Activated naive CD8-positive, alpha-beta T cell treated with anti-CD3 and anti-CD28 coated beads, Interleukin-2, amount 10 ng/mL, durations not matched to agents 7 days and 5 days (primary cell): ENCODE results near the gene MAST4. TPM values are rescaled to one million over a fixed set of nuclear protein-coding genes. Genes with fewer than 3 reads are reported as not detected.

Source experiments
- ATAC-seq: fragments of 150-1000 bp; cut with Tn5 transposase; one replicate; pipeline ENCODE4 v1.10.0; 2021; ENCODE audit warnings: low read depth, moderate library complexity
- POLR2A ChIA-PET: fragments of 350-600 bp; sonication (Branson Sonifier 250); formaldehyde crosslinking; loops from one replicate; lab custom pipeline; 2021; ENCODE audit warnings: antibody characterized with exemption; lab: Charles Lee
- DNase-seq: peaks from one replicate; pipeline ENCODE4 v3.0.0; 2021
- H3K27ac Mint-ChIP-seq: one replicate; pipeline ENCODE4 v1.8.0; 2022; ENCODE audit warnings: mild to moderate bottlenecking, mixed read lengths
- H3K27me3 Mint-ChIP-seq: one replicate; pipeline ENCODE4 v1.8.0; 2022; ENCODE audit warnings: mild to moderate bottlenecking, moderate library complexity, mixed read lengths
- H3K36me3 Mint-ChIP-seq: one replicate; pipeline ENCODE4 v1.8.0; 2021; ENCODE audit warnings: mild to moderate bottlenecking, mixed read lengths
- H3K4me1 Mint-ChIP-seq: one replicate; pipeline ENCODE4 v1.8.0; 2021; ENCODE audit warnings: mixed read lengths
- H3K4me3 Mint-ChIP-seq: one replicate; pipeline ENCODE4 v1.8.0; 2022; ENCODE audit warnings: mild to moderate bottlenecking, moderate library complexity, mixed read lengths
- H3K9me3 Mint-ChIP-seq: one replicate; pipeline ENCODE4 v1.8.0; 2021; ENCODE audit warnings: mixed read lengths
- total RNA-seq, 2 experiments: library from RNA; stranded (reverse); gene quantifications; one replicate each; pipeline ENCODE4 v1.2.3, GENCODE V29; 2021

The MAST4 gene
- total RNA-seq, 2 experiments from 2014 or later: 13.4 to 14.3 TPM

- Mint-ChIP-seq H3K4me3 (no peak overlapping the region), H3K27me3 (no peaks in the 10 kb centered on the region), H3K4me1 (no peaks in the 10 kb centered on the region), H3K9me3 (no peaks in the 10 kb centered on the region), H3K27ac (no peak overlapping the region), H3K36me3 (peaks cover 1% of the 10 kb centered on the region)
- DNase-seq (no peak), ATAC-seq (no peak)
- POLR2A ChIA-PET: no interaction called here
These were observed 539.3 kb downstream of the MAST4 start for GRCh38 chr5:67135381-67135984.

- no peak for DNase-seq
- Mint-ChIP-seq H3K4me3 (no peak overlapping the region), H3K27me3 (no peaks in the 10 kb centered on the region), H3K9me3 (no peaks in the 10 kb centered on the region), H3K4me1 (no peaks in the 10 kb centered on the region), H3K27ac (no peak overlapping the region), H3K36me3 (peaks cover 11% of the 10 kb centered on the region)
- ATAC-seq: no peak
- POLR2A ChIA-PET: no interaction called here
These were observed 542.8 kb downstream of the MAST4 start for GRCh38 chr5:67139030-67139429.

- Mint-ChIP-seq H3K27ac (no peak overlapping the region), H3K27me3 (no peaks in the 10 kb centered on the region), H3K4me1 (no peaks in the 10 kb centered on the region), H3K36me3 (peaks cover 13% of the 10 kb centered on the region), H3K4me3 (no peak overlapping the region), H3K9me3 (no peaks in the 10 kb centered on the region)
- POLR2A ChIA-PET: no interaction called here
- DNase-seq: no peak
- ATAC-seq: no peak
These were observed 544.2 kb downstream of the MAST4 start for GRCh38 chr5:67140413-67140812.

- POLR2A ChIA-PET: no interaction called here
- Mint-ChIP-seq H3K27ac (no peak overlapping the region), H3K27me3 (no peaks in the 10 kb centered on the region), H3K4me3 (no peak overlapping the region), H3K9me3 (no peaks in the 10 kb centered on the region), H3K36me3 (peaks cover 12% of the 10 kb centered on the region), H3K4me1 (no peaks in the 10 kb centered on the region)
- no peak for DNase-seq
- no peak for ATAC-seq
These were observed 545.5 kb downstream of the MAST4 start for GRCh38 chr5:67141644-67142043.

GRCh38 chr5:67142816-67143215, 546.6 kb downstream of the MAST4 start:
- no peaks in the 10 kb centered on the region for H3K9me3 Mint-ChIP-seq
- no peaks in the 10 kb centered on the region for H3K27me3 Mint-ChIP-seq
- peaks cover 12% of the 10 kb centered on the region for H3K36me3 Mint-ChIP-seq
- no peak for DNase-seq
- POLR2A ChIA-PET: no interaction called here
- no peak for ATAC-seq
- no peak overlapping the region for H3K4me3 Mint-ChIP-seq
- no peak overlapping the region for H3K27ac Mint-ChIP-seq
- no peaks in the 10 kb centered on the region for H3K4me1 Mint-ChIP-seq

GRCh38 chr5:67143549-67143948, 547.4 kb downstream of the MAST4 start:
- Mint-ChIP-seq H3K27me3 (no peaks in the 10 kb centered on the region), H3K36me3 (peaks cover 12% of the 10 kb centered on the region), H3K4me3 (no peak overlapping the region), H3K9me3 (no peaks in the 10 kb centered on the region), H3K27ac (no peak overlapping the region), H3K4me1 (no peaks in the 10 kb centered on the region)
- ATAC-seq (no peak), DNase-seq (no peak)
- POLR2A ChIA-PET: no interaction called here

- Mint-ChIP-seq H3K4me1 (peaks cover 1% of the 10 kb centered on the region), H3K36me3 (peaks cover 13% of the 10 kb centered on the region)
- POLR2A ChIA-PET: no interaction called here
These were observed 548.0 kb downstream of the MAST4 start for GRCh38 chr5:67144183-67144639.

GRCh38 chr5:67146574-67146973, 550.4 kb downstream of the MAST4 start:
- Mint-ChIP-seq H3K4me1 (peaks cover 3% of the 10 kb centered on the region), H3K27ac (no peak overlapping the region), H3K9me3 (no peaks in the 10 kb centered on the region), H3K4me3 (no peak overlapping the region), H3K36me3 (peaks cover 22% of the 10 kb centered on the region), H3K27me3 (no peaks in the 10 kb centered on the region)
- ATAC-seq: no peak
- POLR2A ChIA-PET: no interaction called here
- no peak for DNase-seq

More at GRCh38 chr5:67144183-67144639, 548.0 kb downstream of the MAST4 start:
- Mint-ChIP-seq H3K4me3 (no peak overlapping the region), H3K9me3 (no peaks in the 10 kb centered on the region), H3K27ac (no peak overlapping the region), H3K27me3 (no peaks in the 10 kb centered on the region)
- DNase-seq (no peak), ATAC-seq (no peak)

GRCh38 chr5:67146981-67147380, 550.8 kb downstream of the MAST4 start:
- DNase-seq (no peak), ATAC-seq (no peak)
- Mint-ChIP-seq H3K4me3 (no peak overlapping the region), H3K27ac (no peak overlapping the region), H3K4me1 (peaks cover 3% of the 10 kb centered on the region), H3K27me3 (no peaks in the 10 kb centered on the region), H3K36me3 (peaks cover 22% of the 10 kb centered on the region), H3K9me3 (no peaks in the 10 kb centered on the region)
- POLR2A ChIA-PET: no interaction called here

- Mint-ChIP-seq H3K4me1 (peaks cover 3% of the 10 kb centered on the region), H3K4me3 (no peak overlapping the region), H3K27ac (no peak overlapping the region), H3K9me3 (no peaks in the 10 kb centered on the region), H3K36me3 (peaks cover 16% of the 10 kb centered on the region), H3K27me3 (no peaks in the 10 kb centered on the region)
- POLR2A ChIA-PET: no interaction called here
- ATAC-seq (no peak), DNase-seq (no peak)
These were observed 551.6 kb downstream of the MAST4 start for GRCh38 chr5:67147760-67148159.

- Mint-ChIP-seq H3K9me3 (no peaks in the 10 kb centered on the region), H3K4me3 (no peak overlapping the region), H3K36me3 (peaks cover 16% of the 10 kb centered on the region), H3K27ac (no peak overlapping the region), H3K27me3 (no peaks in the 10 kb centered on the region), H3K4me1 (peaks cover 8% of the 10 kb centered on the region)
- ATAC-seq (no peak), DNase-seq (no peak)
- POLR2A ChIA-PET: no interaction called here
These were observed 553.1 kb downstream of the MAST4 start for GRCh38 chr5:67149057-67149950.

GRCh38 chr5:67149951-67150523, 553.8 kb downstream of the MAST4 start:
- Mint-ChIP-seq H3K4me1 (peaks cover 10% of the 10 kb centered on the region), H3K27me3 (no peaks in the 10 kb centered on the region), H3K4me3 (no peak overlapping the region), H3K36me3 (peaks cover 14% of the 10 kb centered on the region), H3K27ac (no peak overlapping the region), H3K9me3 (no peaks in the 10 kb centered on the region)
- ATAC-seq (no peak), DNase-seq (no peak)
- POLR2A ChIA-PET: no interaction called here

- Mint-ChIP-seq H3K4me1 (peaks cover 16% of the 10 kb centered on the region), H3K27ac (no peak overlapping the region), H3K27me3 (no peaks in the 10 kb centered on the region), H3K9me3 (no peaks in the 10 kb centered on the region), H3K36me3 (peaks cover 14% of the 10 kb centered on the region), H3K4me3 (no peak overlapping the region)
- POLR2A ChIA-PET: no interaction called here
- ATAC-seq (no peak), DNase-seq (no peak)
These were observed 556.2 kb downstream of the MAST4 start for GRCh38 chr5:67152400-67152799.

GRCh38 chr5:67153292-67153691, 557.1 kb downstream of the MAST4 start:
- POLR2A ChIA-PET: no interaction called here
- no peak overlapping the region for H3K27ac Mint-ChIP-seq
- ATAC-seq (no peak), DNase-seq (no peak)
- peaks cover 20% of the 10 kb centered on the region for H3K4me1 Mint-ChIP-seq
- H3K27me3 Mint-ChIP-seq: no peaks in the 10 kb centered on the region
- no peak overlapping the region for H3K4me3 Mint-ChIP-seq
- no peaks in the 10 kb centered on the region for H3K9me3 Mint-ChIP-seq
- H3K36me3 Mint-ChIP-seq: peaks cover 14% of the 10 kb centered on the region
